Measurements from ENCODE around the gene SYT7. TPM values are rescaled to one million over a fixed set of nuclear protein-coding genes. Genes with fewer than 3 reads are reported as not detected.

SYT7 gene
- total and polyA plus RNA-seq, 10 of the 15 experiments (the other 5 are each of a cell fraction or from before 2014, with no cell fraction given) = not detected

DNA sequence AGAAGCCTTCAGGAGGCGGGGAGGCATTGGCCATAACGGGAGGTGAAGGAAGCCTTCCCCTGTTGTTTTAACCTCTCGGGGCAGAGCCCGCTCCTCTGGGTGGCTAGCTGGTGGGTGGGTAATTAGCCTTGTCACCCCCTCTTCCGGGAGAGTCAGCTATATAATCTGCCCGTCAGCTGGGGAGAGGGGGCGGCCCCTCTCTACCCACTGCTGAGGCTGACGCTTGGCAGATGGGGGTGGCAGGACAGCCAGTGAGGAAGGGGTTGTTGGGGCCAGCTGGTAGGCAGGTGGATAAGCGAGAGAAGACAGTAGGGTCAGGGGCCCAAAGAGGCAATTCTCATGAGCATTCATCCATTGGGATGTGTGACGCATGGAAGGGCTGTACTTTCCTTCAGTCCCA, 33.0 kb upstream of the SYT7 start:
- Histone ChIP-seq H3K27me3 (replicated peaks in 1 of 2; ENCODE audit: control insufficient read depth in 2 of 2, insufficient read depth in 2 of 2, low read length in 1 of 2) (peaks cover 0 to 3% of the 10 kb centered on the region in 2 experiments; a peak in 2 of 4 replicates), H3K4me2 (ENCODE audit: control insufficient read depth, insufficient read depth) (no peak overlapping the region), H3K27ac (ENCODE audit: control insufficient read depth, insufficient read depth) (no peak overlapping the region), H3K9ac (ENCODE audit: control insufficient read depth, insufficient read depth, low read length) (no peak overlapping the region), H3K36me3 (ENCODE audit: control insufficient read depth in 2 of 2, insufficient read depth in 2 of 2, low read length in 1 of 2) (no peaks in the 10 kb centered on the region), H3K4me1 (ENCODE audit: control insufficient read depth, insufficient read depth, low read length) (no peaks in the 10 kb centered on the region), H3K9me3 (replicated peaks; ENCODE audit: control insufficient read depth, insufficient read depth, low read length) (no peaks in the 10 kb centered on the region; the same call in 2 of the 3 replicates), H4K20me1 (ENCODE audit: control insufficient read depth, insufficient read depth) (no peaks in the 10 kb centered on the region), H2AFZ (ENCODE audit: control insufficient read depth, low read depth, low read length) (no peak overlapping the region), H3K79me2 (ENCODE audit: control insufficient read depth, insufficient read depth, low read length) (no peaks in the 10 kb centered on the region), H3K4me3 (no peak overlapping the region)
- CTCF ChIA-PET = no interaction called here
- in situ Hi-C loops (cut with MboI) (no loop called here), intact Hi-C loops (cut with micrococcal nuclease; ENCODE audit: unreplicated experiment) (no loop called here)
- DNase-seq (ENCODE audit: low read depth, low spot score) (no peak), FAIRE-seq (no peak), ATAC-seq (no peak)
- POLR2A ChIA-PET = no interaction called here
- BruUV-seq (replicated peaks) = no TSS peak
- WGBS (ENCODE audit: insufficient coverage, insufficient replicate concordance, low lambda C conversion rate, missing lambda C conversion rate) = 50% methylated on average over 10 of the region's 10 CpGs
- SMC1A ChIA-PET (ENCODE audit: uncharacterized antibody, unreplicated experiment) = interaction anchor here (0.6 kb wide), 1 partner anchor 317 kb away, joined by 3 read pairs; no protein-coding TSS in a partner anchor
- RAD21 ChIA-PET (ENCODE audit: unreplicated experiment) = no interaction called here
- no peak for TF ChIP-seq SIN3A (IDR thresholded peaks at IDR 0.05; ENCODE audit: low read depth, low read length)
- no peak for TF ChIP-seq MTA2 (IDR thresholded peaks at IDR 0.05; ENCODE audit: low read depth)
- TF ChIP-seq BRCA1 (IDR thresholded peaks at IDR 0.05; ENCODE audit: low read depth, low read length) = no peak
- TF ChIP-seq SIX5 (IDR thresholded peaks at IDR 0.05; ENCODE audit: low read depth, low read length, severe bottlenecking) = no peak
- no peak for TF ChIP-seq PRDM15 (CRISPR knock-in tag; IDR thresholded peaks at IDR 0.05)
- no peak for TF ChIP-seq CHD4 (IDR thresholded peaks at IDR 0.05)
- no peak for TF ChIP-seq PAX5 (IDR thresholded peaks at IDR 0.05; ENCODE audit: borderline replicate concordance, low read depth, low read length)
- TF ChIP-seq YY1 (IDR thresholded peaks at IDR 0.05; ENCODE audit: low read depth, low read length) = no peak
- TF ChIP-seq ZZZ3 (IDR thresholded peaks at IDR 0.05; ENCODE audit: control insufficient read depth, insufficient read length, low read depth) = no peak
- no peak for TF ChIP-seq ESRRA (IDR thresholded peaks at IDR 0.05; ENCODE audit: low read length)
- no peak for TF ChIP-seq ZNF384 (IDR thresholded peaks at IDR 0.05; ENCODE audit: borderline replicate concordance, low read depth, low read length)
- TF ChIP-seq ZSCAN29 (IDR thresholded peaks at IDR 0.05) = no peak
- TF ChIP-seq SRF (IDR thresholded peaks at IDR 0.05; ENCODE audit: low read depth in 2 of 2, low read length in 2 of 2) = no peak
- no peak for TF ChIP-seq ZNF622 (IDR thresholded peaks at IDR 0.05)
- TF ChIP-seq WRNIP1 (IDR thresholded peaks at IDR 0.05; ENCODE audit: borderline replicate concordance, low read depth, low read length) = no peak
- no peak for TF ChIP-seq MYC (IDR thresholded peaks at IDR 0.05; ENCODE audit: insufficient read depth, insufficient read length, insufficient replicate concordance, low read length, severe bottlenecking)
- no peak for TF ChIP-seq ZNF687 (IDR thresholded peaks at IDR 0.05)

Data from GM12878 (cell line).